Hippocampal formation (tissue), 2 donors: ENCODE results near the gene SLIT3.

ENCODE experiments used
- DNase-seq, 2 donors: peaks; one replicate each; lab custom pipeline; 2025; lab: John Stamatoyannopoulos, UW

Gene SLIT3

GRCh38 chr5:168829922-168830417, 471.0 kb downstream of the SLIT3 start:
- no peak for DNase-seq

GRCh38 chr5:168829044-168829443, 471.9 kb downstream of the SLIT3 start:
- DNase-seq = no peak

- no peak for DNase-seq
Measured at GRCh38 chr5:168827636-168828035, 473.3 kb downstream of the SLIT3 start.

- DNase-seq = peak in 1 of 2 donors; percentile 19
Measured at GRCh38 chr5:168826246-168826725, 474.7 kb downstream of the SLIT3 start.

- DNase-seq = no peak
Measured at GRCh38 chr5:168822745-168823281, 478.1 kb downstream of the SLIT3 start.

DNA sequence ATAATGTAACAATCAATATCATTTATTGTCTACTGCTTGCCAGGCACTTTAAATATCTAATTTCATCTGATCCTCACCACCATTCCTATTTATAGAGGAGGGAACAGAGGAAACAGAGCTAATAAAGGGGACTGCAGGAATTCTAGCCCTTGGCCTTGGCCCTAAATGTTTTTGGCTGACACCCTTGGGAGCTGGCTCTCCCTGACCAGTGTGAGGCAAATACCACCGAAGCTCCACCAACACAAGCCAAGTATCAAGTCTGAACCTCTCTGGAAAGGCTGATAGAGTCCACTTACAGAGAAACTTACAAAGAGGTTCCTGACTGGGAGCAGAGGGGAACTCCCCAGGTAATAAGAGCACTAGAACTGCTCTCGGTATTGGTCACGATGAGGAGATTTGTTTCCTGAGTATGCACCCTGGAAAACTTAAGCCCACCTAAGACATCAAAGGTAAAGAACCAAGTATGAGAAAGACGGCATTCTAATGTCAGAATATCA, 478.6 kb downstream of the SLIT3 start:
- DNase-seq = no peak

GRCh38 chr5:168820874-168821273, 480.1 kb downstream of the SLIT3 start:
- no peak for DNase-seq

DNA sequence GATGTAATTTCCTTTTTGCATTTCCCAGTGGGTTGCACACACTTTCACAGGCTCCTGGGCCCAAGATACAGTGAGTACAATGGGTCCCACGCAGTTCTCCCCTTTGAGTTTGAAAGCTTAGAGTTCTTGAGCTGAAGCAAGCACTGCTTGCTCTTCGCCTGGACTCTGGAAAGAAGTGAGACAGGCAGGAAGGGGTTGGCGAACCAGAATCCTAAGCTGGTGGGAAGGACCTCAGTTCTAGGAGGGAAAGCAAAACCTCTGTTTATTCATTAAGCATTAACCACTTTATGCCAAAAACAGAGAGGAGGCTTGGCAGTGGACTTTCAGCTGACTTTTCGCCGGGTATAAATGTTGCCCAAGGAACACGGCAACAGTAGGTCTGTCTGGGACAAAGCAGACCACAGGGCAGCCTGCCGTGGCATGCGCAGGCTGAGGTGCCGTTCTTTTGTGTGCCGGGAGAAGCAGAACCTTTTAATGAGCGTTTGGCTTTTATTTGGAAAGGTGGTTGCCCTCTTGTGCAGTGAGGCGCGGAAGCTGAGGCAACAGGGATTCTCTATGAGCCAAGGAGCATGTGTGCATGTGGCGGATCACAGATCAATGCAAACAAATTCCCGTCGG, 481.8 kb downstream of the SLIT3 start:
- no peak for DNase-seq

GRCh38 chr5:168818558-168818957, 482.4 kb downstream of the SLIT3 start:
- no peak for DNase-seq

GRCh38 chr5:168817591-168817990, 483.3 kb downstream of the SLIT3 start:
- no peak for DNase-seq

DNA sequence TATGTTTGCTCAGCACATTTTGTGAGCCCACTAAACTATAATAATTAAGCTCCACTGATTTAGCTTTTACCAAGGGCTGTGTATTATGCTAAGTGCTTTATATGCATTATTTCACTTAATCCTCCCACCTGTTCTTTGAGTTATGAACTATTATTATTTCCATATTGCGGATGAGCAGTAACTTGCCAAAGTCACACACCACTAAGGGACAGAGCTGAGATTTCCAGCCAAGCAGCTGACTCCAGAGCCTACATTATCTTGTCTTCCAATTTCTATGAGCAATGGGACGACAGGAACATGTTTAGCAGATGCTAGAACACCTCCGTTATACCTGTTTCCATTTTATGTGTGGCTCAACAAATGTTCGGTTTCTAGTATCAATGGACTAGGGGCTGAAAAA, 484.3 kb downstream of the SLIT3 start:
- no peak for DNase-seq

GRCh38 chr5:168813184-168813968, 487.6 kb downstream of the SLIT3 start:
- no peak for DNase-seq

DNA sequence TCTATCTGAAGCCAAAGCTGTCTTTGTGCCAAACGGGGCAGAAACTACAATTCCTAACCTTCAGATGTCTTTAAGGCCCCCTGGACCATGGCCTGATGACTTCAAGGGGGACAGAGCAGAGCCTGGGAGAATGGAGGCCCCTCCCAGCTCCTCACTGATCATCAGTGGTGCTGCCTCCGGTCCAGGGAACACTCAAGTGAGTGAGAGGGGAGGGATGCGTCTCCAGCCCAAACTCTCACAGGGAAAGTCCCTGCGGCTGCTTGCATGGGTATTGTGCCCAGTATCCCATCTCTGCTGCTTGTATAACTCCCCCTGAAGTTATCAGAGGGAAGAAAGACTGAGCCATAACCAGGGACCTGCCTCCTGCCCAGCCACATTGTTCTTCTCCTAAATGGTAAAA, 490.3 kb downstream of the SLIT3 start:
- DNase-seq = no peak

- no peak for DNase-seq
Measured at GRCh38 chr5:168809218-168809617, 491.7 kb downstream of the SLIT3 start.

DNA sequence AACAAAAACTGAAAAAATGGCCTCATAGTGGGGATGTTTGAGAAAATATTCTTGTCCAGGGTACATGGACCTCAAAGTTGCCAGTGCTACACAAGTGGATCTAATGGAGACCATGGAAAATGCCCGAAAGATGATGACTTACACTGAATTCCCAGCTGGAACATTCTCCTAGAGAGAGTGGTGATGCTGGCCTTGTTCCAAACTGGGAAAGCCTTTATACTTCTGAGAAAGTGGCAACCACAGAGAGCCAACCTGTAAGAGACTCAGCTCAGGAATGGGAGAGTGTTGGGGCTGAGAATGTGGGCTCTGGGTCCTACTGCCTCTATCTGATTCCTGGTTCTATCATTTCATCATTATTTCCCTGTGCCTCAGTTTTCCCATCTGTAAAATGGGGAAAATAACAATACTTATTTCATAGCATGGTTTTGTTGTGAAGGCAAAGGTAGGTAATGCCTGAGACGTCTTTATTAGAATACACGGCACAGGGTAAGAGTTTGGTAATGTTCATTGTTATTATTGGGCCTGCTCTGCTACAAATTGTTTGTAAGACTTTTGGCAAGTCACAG, 492.8 kb downstream of the SLIT3 start:
- no peak for DNase-seq

GRCh38 chr5:168807287-168807686, 493.7 kb downstream of the SLIT3 start:
- DNase-seq = no peak

GRCh38 chr5:168803541-168803940, 497.4 kb downstream of the SLIT3 start:
- no peak for DNase-seq

GRCh38 chr5:168802337-168802736, 498.6 kb downstream of the SLIT3 start:
- no peak for DNase-seq

DNA sequence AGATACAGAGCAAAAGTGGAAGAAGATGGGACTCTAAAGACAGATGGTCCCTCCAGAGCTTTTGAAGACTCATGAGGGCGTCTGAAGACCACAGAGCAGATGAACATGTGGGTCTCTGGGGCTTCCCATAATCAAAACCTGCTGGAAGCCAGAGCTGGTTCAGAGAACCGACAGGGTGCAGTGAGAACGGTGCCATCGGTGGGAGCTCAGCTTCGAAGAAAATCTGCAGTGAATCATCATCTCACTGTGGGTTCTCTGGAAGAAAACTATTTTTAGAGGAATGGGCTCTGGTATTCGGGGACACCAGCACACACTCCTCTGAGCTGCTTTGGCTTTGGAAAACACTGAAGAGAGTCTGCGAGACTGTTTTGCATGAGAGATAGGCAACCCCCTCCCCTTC, 499.4 kb downstream of the SLIT3 start:
- DNase-seq = no peak

GRCh38 chr5:168800701-168801100, 500.2 kb downstream of the SLIT3 start:
- no peak for DNase-seq

GRCh38 chr5:168798065-168799023, 502.6 kb downstream of the SLIT3 start:
- no peak for DNase-seq
